K562 (cell line): ENCODE measurements around the gene RIMS3. TPM values are rescaled to one million over a fixed set of nuclear protein-coding genes. Genes with fewer than 3 reads are reported as not detected.

ENCODE experiments used
- ATAC-seq: fragments of 200-7000 bp; cut with Tn5 transposase; 3 replicates; pipeline ENCODE4 v1.9.1; 2020; ENCODE audit warnings: moderate library complexity
- BruUV-seq: library from RNA; stranded (reverse); fragments of 400-500 nt; replicated peaks from 2 replicates; lab custom pipeline; 2021; lab: Mats Ljungman, UMichigan
- CTCF ChIA-PET: fragments of 300-600 bp; formaldehyde crosslinking; extraction: SDS; loops from one replicate; lab custom pipeline; 2021; ENCODE audit warnings: low intra/inter-chr PET ratio; lab: Yijun Ruan, JAX
- POLR2A ChIA-PET: fragments of 300-600, 350-650 bp; sonication (Branson Sonifier 250); formaldehyde crosslinking; extraction: SDS; loops from one replicate; lab custom pipeline; 2021; ENCODE audit warnings: antibody characterized with exemption, inconsistent platforms; lab: Yijun Ruan, JAX
- DNase-seq, 4 experiments: peaks; one replicate each; pipeline versions ENCODE4 v3.0.0 to v3.0.0-alpha.2; 2011 to 2018; ENCODE audit warnings: low spot score in 3 of 4, mixed read lengths in 3 of 4; ENCODE audit errors: extremely low read depth in 1 of 4
- FAIRE-seq: peaks from 2 replicates; lab custom pipeline; 2011; peaks lifted over from hg19 to GRCh38; lab: Jason Lieb, UNC
- H2AFZ ChIP-seq: 2 replicates; pipeline ENCODE4 v1.6.0; 2011; ENCODE audit warnings: low read depth, low read length, control low read depth, inconsistent platforms
- H3K27ac ChIP-seq: fragments of 200-600 bp; 3 replicates; pipeline ENCODE4 v1.8.0; 2011; ENCODE audit warnings: low read depth, mild to moderate bottlenecking, control low read depth, inconsistent platforms, low read length, moderate library complexity, mixed read lengths; ENCODE audit errors: extremely low read depth
- H3K27me3 ChIP-seq, 2 experiments: fragments of 300-600 bp in 1 of 2; 2 replicates in 1 of 2; 3 replicates in 1 of 2; pipeline versions ENCODE4 v1.6.0 to v1.8.0; 2011; ENCODE audit warnings: inconsistent platforms in 2 of 2, low read length in 2 of 2, mild to moderate bottlenecking in 1 of 2, mixed read lengths in 1 of 2, moderate library complexity in 1 of 2; ENCODE audit not compliant: control insufficient read depth in 2 of 2, insufficient read depth in 2 of 2
- H3K36me3 ChIP-seq: fragments of 300-600 bp; 3 replicates; pipeline ENCODE4 v1.8.0; 2011; ENCODE audit warnings: mild to moderate bottlenecking, low read length, inconsistent platforms; ENCODE audit not compliant: control insufficient read depth, insufficient read depth
- H3K4me1 ChIP-seq, 2 experiments: fragments of 200-600 bp in 1 of 2; replicated peaks in 1 of 2; 2 replicates in 1 of 2; 3 replicates in 1 of 2; pipeline versions ENCODE4 v1.5.1 to v1.8.0; 2011; ENCODE audit warnings: inconsistent platforms in 2 of 2, low read length in 2 of 2, mild to moderate bottlenecking in 1 of 2, mixed read lengths in 1 of 2, moderate library complexity in 1 of 2; ENCODE audit not compliant: control insufficient read depth in 2 of 2, insufficient read depth in 2 of 2
- H3K4me2 ChIP-seq: 2 replicates; pipeline ENCODE4 v1.6.1; 2011; ENCODE audit warnings: low read length, control low read depth, inconsistent platforms, mixed read lengths; ENCODE audit not compliant: insufficient read depth
- H3K4me3 ChIP-seq: fragments of 200-600 bp; sonication (generic), shearing (Covaris generic); 2 replicates; pipeline ENCODE4 v1.5.1; 2016; ENCODE audit warnings: control low read depth, inconsistent platforms
- H3K79me2 ChIP-seq: fragments of 200-600 bp; 3 replicates; pipeline ENCODE4 v1.8.0; 2011; ENCODE audit warnings: low read length, inconsistent platforms; ENCODE audit not compliant: control insufficient read depth, insufficient read depth
- H3K9ac ChIP-seq, 2 experiments: 2 replicates each; pipeline versions ENCODE4 v1.6.0 to v1.6.1; 2011; ENCODE audit warnings: low read depth in 2 of 2, low read length in 2 of 2, control low read depth in 1 of 2, inconsistent platforms in 1 of 2, mild to moderate bottlenecking in 1 of 2, mixed read lengths in 1 of 2; ENCODE audit not compliant: insufficient read depth in 1 of 2
- H3K9me1 ChIP-seq: one replicate; pipeline ENCODE4 v1.6.0; 2011; ENCODE audit warnings: inconsistent platforms, mild to moderate bottlenecking, low read length, moderate library complexity; ENCODE audit not compliant: control insufficient read depth, insufficient read depth
- H3K9me3 ChIP-seq: replicated peaks from 2 replicates; pipeline ENCODE4 v1.5.1; 2011; ENCODE audit warnings: low read depth, low read length, inconsistent platforms; ENCODE audit not compliant: control insufficient read depth, insufficient read depth
- H4K20me1 ChIP-seq: replicated peaks from 2 replicates; pipeline ENCODE4 v1.6.1; 2011; ENCODE audit warnings: low read length, inconsistent platforms, mixed read lengths; ENCODE audit not compliant: control insufficient read depth, insufficient read depth
- CBFB ChIP-seq: sonication (generic); formaldehyde crosslinking; IDR thresholded peaks from 2 replicates; pipeline ENCODE4 v1.4.0; 2020; ENCODE audit warnings: mild to moderate bottlenecking, missing genetic modification reagents
- FOXA3 ChIP-seq, 2 experiments: fragments of 450-650 bp in 1 of 2; sonication (generic) in 1 of 2; formaldehyde crosslinking; IDR thresholded peaks in 1 of 2; conservative IDR thresholded peaks in 1 of 2; 2 replicates each; pipeline versions ENCODE4 v1.4.0 to v1.8.0; 2020 to 2022; ENCODE audit warnings: mild to moderate bottlenecking in 2 of 2, missing genetic modification reagents in 1 of 2
- HOMEZ ChIP-seq: fragments of 250-450 bp; sonication (Bioruptor Pico); IDR thresholded peaks from 2 replicates; pipeline ENCODE4 v1.4.0; 2020; ENCODE audit warnings: mild to moderate bottlenecking, moderate library complexity
- KAT2B ChIP-seq: IDR thresholded peaks from one replicate; pipeline ENCODE4 v1.6.1; 2012; ENCODE audit warnings: low read depth, mild to moderate bottlenecking, control low read depth, inconsistent platforms, low read length, moderate library complexity
- KLF16 ChIP-seq: IDR thresholded peaks from 2 replicates; pipeline ENCODE4 v1.6.1; 2016; ENCODE audit warnings: antibody characterized with exemption
- NCOA4 ChIP-seq: fragments of 450-650 bp; IDR thresholded peaks from 2 replicates; pipeline ENCODE4 v1.6.1; 2018; ENCODE audit warnings: mild to moderate bottlenecking; ENCODE audit not compliant: partially characterized antibody
- POLR3G ChIP-seq: IDR thresholded peaks from 2 replicates; pipeline ENCODE4 v1.6.1; 2011; ENCODE audit not compliant: insufficient read length, insufficient replicate concordance; ENCODE audit errors: extremely low read depth
- PTBP1 ChIP-seq: fragments of 200-400 bp; formaldehyde crosslinking; IDR thresholded peaks from 2 replicates; pipeline ENCODE4 v1.6.1; 2017; ENCODE audit warnings: low read depth, low read length
- PURB ChIP-seq: sonication (generic); formaldehyde crosslinking; IDR thresholded peaks from 2 replicates; pipeline ENCODE4 v1.9.0; 2021; ENCODE audit warnings: low read depth, mild to moderate bottlenecking, missing genetic modification reagents
- PYGO2 ChIP-seq: fragments of 450-650 bp; IDR thresholded peaks from 2 replicates; pipeline ENCODE4 v1.6.1; 2016; ENCODE audit warnings: mild to moderate bottlenecking, missing genetic modification characterization, moderate library complexity, missing compliant biosample characterization
- SMARCA4 ChIP-seq: fragments of 450-650 bp; IDR thresholded peaks from 2 replicates; pipeline ENCODE4 v1.6.1; 2016
- SREBF1 ChIP-seq: fragments of 150-350 bp; IDR thresholded peaks from 2 replicates; pipeline ENCODE4 v1.6.1; 2014; ENCODE audit warnings: antibody characterized with exemption, low read depth, low read length, borderline replicate concordance
- TEAD2 ChIP-seq: fragments of 450-650 bp; IDR thresholded peaks from 2 replicates; pipeline ENCODE4 v1.6.1; 2016; ENCODE audit warnings: missing genetic modification characterization, control low read depth, missing compliant biosample characterization
- ZC3H8 ChIP-seq: fragments of 450-650 bp; IDR thresholded peaks from 2 replicates; pipeline ENCODE4 v1.6.1; 2017
- ZFP30 ChIP-seq: fragments of 250-450 bp; sonication (Bioruptor Pico); IDR thresholded peaks from 2 replicates; pipeline ENCODE4 v1.8.0; 2022; ENCODE audit warnings: moderate library complexity, mild to moderate bottlenecking, inconsistent platforms, borderline replicate concordance
- ZNF12 ChIP-seq: sonication (generic); formaldehyde crosslinking; IDR thresholded peaks from 2 replicates; pipeline ENCODE4 v1.4.0; 2020; ENCODE audit warnings: mild to moderate bottlenecking, missing genetic modification reagents
- ZNF277 ChIP-seq: fragments of 250-450 bp; sonication (Bioruptor Pico); IDR thresholded peaks from 2 replicates; pipeline ENCODE4 v1.8.0; 2022; ENCODE audit warnings: inconsistent platforms, mild to moderate bottlenecking, moderate library complexity, borderline replicate concordance
- ZNF586 ChIP-seq: fragments of 450-650 bp; formaldehyde crosslinking; conservative IDR thresholded peaks from 2 replicates; pipeline ENCODE4 v1.4.0; 2020; ENCODE audit warnings: mild to moderate bottlenecking, moderate library complexity
- ZNF707 ChIP-seq: fragments of 250-450 bp; sonication (Bioruptor Pico); conservative IDR thresholded peaks from 2 replicates; pipeline ENCODE4 v1.8.0; 2022; ENCODE audit warnings: inconsistent platforms, mild to moderate bottlenecking, moderate library complexity
- ZNF75A ChIP-seq: fragments of 450-650 bp; formaldehyde crosslinking; IDR thresholded peaks from 2 replicates; pipeline ENCODE4 v1.4.0; 2020; ENCODE audit warnings: mild to moderate bottlenecking
- WGBS: fragments of 100-300 bp; shearing (Covaris generic); methylation state at CpG from one replicate; pipeline ENCODE4 v1.1.6; 2016; ENCODE audit warnings: low coverage, mixed read lengths; ENCODE audit not compliant: insufficient coverage; ENCODE audit errors: missing lambda C conversion rate; 5-methylcytosine and 5-hydroxymethylcytosine counted together
- in situ Hi-C: fragments of 300-500 bp; cut with MboI; formaldehyde crosslinking; loops from 4 replicates; pipeline ENCODE4 v1.15.0; 2018; ENCODE audit warnings: inconsistent platforms, mixed read lengths
- intact Hi-C: fragments of 100-400 bp; cut with micrococcal nuclease; formaldehyde crosslinking; loops from 2 replicates; pipeline ENCODE4 v1.14.2; 2022
- polyA plus RNA-seq, 8 experiments: library from polyadenylated mRNA; depleted of rRNA in 4 of 8; stranded (reverse) in 5 of 8; unstranded in 3 of 8; fragments of >200 nt; fragmentation: Nextera tagmentation in 2 of 8; fragmentation: Illumina TruSeq in 1 of 8; extraction: Ambion mirVana in 2 of 8; extraction: Trizol in 1 of 8; gene quantifications; 2 replicates each; pipeline versions ENCODE4 v1.2.1 to v1.2.3, GENCODE V29; 2011 to 2014; ENCODE audit warnings: inconsistent platforms in 1 of 8, missing spikeins in 1 of 8
- total RNA-seq, 7 experiments: library from RNA; depleted of rRNA in 6 of 7; stranded (reverse); fragments of >200 nt in 6 of 7; fragmentation: Illumina TruSeq in 2 of 7; extraction: Trizol in 2 of 7; gene quantifications; 2 replicates each; pipeline versions ENCODE4 v1.2.1 to v1.2.3, GENCODE V29; 2011 to 2021; ENCODE audit warnings: low replicate concordance in 1 of 7

Gene RIMS3
- total and polyA plus RNA-seq, 9 of the 15 experiments (the other 6 are each of a cell fraction or from before 2014, with no cell fraction given) = 0.06 to 1.2 (median 0.59) TPM

- POLR2A ChIA-PET = no interaction called here
Measured at GRCh38 chr1:40621821-40622450, 43.5 kb downstream of the RIMS3 start.

More at GRCh38 chr1:40621821-40622450, 43.5 kb downstream of the RIMS3 start:
- no peak overlapping the region for H3K9ac ChIP-seq
- no peaks in the 10 kb centered on the region for H3K9me1 ChIP-seq
- peaks cover 22 to 60% of the 10 kb centered on the region in 2 experiments for H3K27me3 ChIP-seq
- H3K27ac ChIP-seq = no peak overlapping the region
- H3K4me3 ChIP-seq = no peak overlapping the region
- FAIRE-seq (no peak), ATAC-seq (no peak), DNase-seq (no peak)
- H3K4me1 ChIP-seq = peaks cover 0 to 5% of the 10 kb centered on the region in 2 experiments; a peak in 3 of 5 replicates
- CTCF ChIA-PET = no interaction called here
- no peak overlapping the region for H2AFZ ChIP-seq
- no TSS peak for BruUV-seq
- H3K4me2 ChIP-seq = no peak overlapping the region
- intact Hi-C loops = no loop called here
- WGBS = 0% methylated on average over 6 of the region's 6 CpGs
- TF ChIP-seq SREBF1 = no peak
- TF ChIP-seq ZNF12 (CRISPR knock-in tag) = no peak
- TF ChIP-seq KAT2B = no peak
- no peak for TF ChIP-seq ZNF707 (CRISPR knock-in tag)
- no peak for TF ChIP-seq ZNF586 (CRISPR knock-in tag)
- TF ChIP-seq HOMEZ (CRISPR knock-in tag) = no peak
- no peak for TF ChIP-seq ZNF75A (CRISPR knock-in tag)
- no peak for TF ChIP-seq ZNF277 (CRISPR knock-in tag)
- no peak for TF ChIP-seq ZC3H8
- no peak for TF ChIP-seq KLF16
- no peak for TF ChIP-seq PTBP1
- no peak for TF ChIP-seq FOXA3 (CRISPR knock-in tag; conservative IDR thresholded peaks at IDR 0.05 in 1 of 2, IDR thresholded peaks at IDR 0.05 in 1 of 2)
- no peak for TF ChIP-seq PYGO2 (tag)
- no peak for TF ChIP-seq SMARCA4
- no peak for TF ChIP-seq PURB (CRISPR knock-in tag)
- no peak for TF ChIP-seq NCOA4
- TF ChIP-seq CBFB (CRISPR knock-in tag) = no peak
- TF ChIP-seq POLR3G = no peak
- no peak for TF ChIP-seq ZFP30 (CRISPR knock-in tag)
- TF ChIP-seq TEAD2 = no peak
- H4K20me1 ChIP-seq = no peaks in the 10 kb centered on the region
- in situ Hi-C loops = no loop called here
- no peaks in the 10 kb centered on the region for H3K79me2 ChIP-seq
- no peaks in the 10 kb centered on the region for H3K9me3 ChIP-seq
- no peaks in the 10 kb centered on the region for H3K36me3 ChIP-seq
